KMS-11 (cell line): Measurements from ENCODE around the gene SCARB1.
A peak's percentile ranks its signal among the peaks of the same experiment; 100 is the strongest.

ENCODE experiments used
- H2AFZ ChIP-seq: fragments of 200-600 bp; sonication (generic); 2 replicates; pipeline ENCODE4 v1.6.1; 2016; ENCODE audit warnings: antibody characterized with exemption, mixed run types, low read depth
- H3K27ac ChIP-seq: fragments of 200-600 bp; sonication (generic); 2 replicates; pipeline ENCODE4 v1.6.1; 2016; ENCODE audit warnings: mild to moderate bottlenecking, mixed run types
- H3K27me3 ChIP-seq: fragments of 200-600 bp; sonication (generic); 2 replicates; pipeline ENCODE4 v1.6.1; 2017; ENCODE audit warnings: mild to moderate bottlenecking, low read depth, mixed run types, moderate library complexity; ENCODE audit not compliant: insufficient read depth
- H3K36me3 ChIP-seq: fragments of 200-600 bp; sonication (generic); 2 replicates; pipeline ENCODE4 v1.6.1; 2017; ENCODE audit warnings: mild to moderate bottlenecking, mixed run types; ENCODE audit not compliant: insufficient read depth
- H3K4me1 ChIP-seq: fragments of 200-600 bp; sonication (generic); 2 replicates; pipeline ENCODE4 v1.6.1; 2016; ENCODE audit warnings: mild to moderate bottlenecking, low read depth, mixed run types; ENCODE audit not compliant: poor library complexity, severe bottlenecking
- H3K4me2 ChIP-seq: fragments of 200-600 bp; sonication (generic); 2 replicates; pipeline ENCODE4 v1.7.0; 2016; ENCODE audit warnings: mild to moderate bottlenecking, mixed run types
- H3K4me3 ChIP-seq: fragments of 200-600 bp; sonication (generic); IDR thresholded peaks from 2 replicates; pipeline ENCODE4 v1.6.1; 2017; ENCODE audit warnings: low read depth, low read length, mixed read lengths; ENCODE audit not compliant: insufficient read depth
- H3K79me2 ChIP-seq: fragments of 200-600 bp; sonication (generic); 2 replicates; pipeline ENCODE4 v1.6.1; 2016; ENCODE audit warnings: low read depth, mixed run types; ENCODE audit not compliant: insufficient read depth
- H3K9ac ChIP-seq: fragments of 200-600 bp; sonication (generic); 2 replicates; pipeline ENCODE4 v1.6.1; 2016; ENCODE audit warnings: mild to moderate bottlenecking, mixed run types
- H4K20me1 ChIP-seq: fragments of 200-600 bp; sonication (generic); 2 replicates; pipeline ENCODE4 v1.6.1; 2016; ENCODE audit warnings: mild to moderate bottlenecking, mixed run types; ENCODE audit not compliant: insufficient read depth
- TF ChIP-seq, protein P1 (sequence below): fragments of 200-600 bp; sonication (generic); conservative IDR thresholded peaks from 2 replicates; pipeline ENCODE4 v1.6.1; 2017; ENCODE audit warnings: low read depth, mild to moderate bottlenecking, antibody characterized with exemption, low read length, moderate library complexity, mixed read lengths

Gene SCARB1

DNA sequence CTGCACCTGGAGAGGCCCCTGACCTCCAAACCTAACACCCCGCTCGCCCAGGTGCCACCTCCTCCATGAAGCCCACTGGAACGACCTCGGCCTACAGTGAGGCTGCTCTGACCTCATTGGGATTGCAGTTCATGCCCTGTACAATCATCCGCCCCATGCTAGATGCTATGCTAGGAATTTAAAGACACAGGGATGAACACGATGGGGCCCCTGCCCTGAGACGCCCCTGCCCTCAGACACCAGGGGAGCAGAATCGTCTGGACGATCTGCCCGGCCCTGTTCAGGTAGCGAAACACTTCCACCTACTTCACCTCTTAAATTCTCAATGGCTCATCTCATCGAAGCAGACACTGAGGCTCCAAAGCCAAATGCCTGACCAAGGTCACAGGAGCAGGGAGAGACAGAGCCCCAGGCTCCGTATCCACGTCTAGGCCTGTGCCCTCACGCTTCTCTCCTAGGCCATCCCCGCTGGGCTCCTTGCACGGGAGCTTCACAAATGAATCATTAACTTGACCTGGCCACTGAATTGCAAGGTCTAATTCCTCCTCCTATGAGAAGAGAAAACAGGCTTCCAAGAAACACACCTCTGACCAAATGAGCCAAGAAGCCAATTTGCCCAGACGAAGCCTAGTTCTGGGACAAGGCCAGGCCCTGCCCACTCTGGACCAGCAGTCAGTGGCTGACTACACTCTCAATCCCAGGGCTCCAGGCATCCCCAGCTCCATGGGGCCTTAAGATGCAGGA lies 35.2 kb downstream of the SCARB1 start:
- TF ChIP-seq, protein P1, sequence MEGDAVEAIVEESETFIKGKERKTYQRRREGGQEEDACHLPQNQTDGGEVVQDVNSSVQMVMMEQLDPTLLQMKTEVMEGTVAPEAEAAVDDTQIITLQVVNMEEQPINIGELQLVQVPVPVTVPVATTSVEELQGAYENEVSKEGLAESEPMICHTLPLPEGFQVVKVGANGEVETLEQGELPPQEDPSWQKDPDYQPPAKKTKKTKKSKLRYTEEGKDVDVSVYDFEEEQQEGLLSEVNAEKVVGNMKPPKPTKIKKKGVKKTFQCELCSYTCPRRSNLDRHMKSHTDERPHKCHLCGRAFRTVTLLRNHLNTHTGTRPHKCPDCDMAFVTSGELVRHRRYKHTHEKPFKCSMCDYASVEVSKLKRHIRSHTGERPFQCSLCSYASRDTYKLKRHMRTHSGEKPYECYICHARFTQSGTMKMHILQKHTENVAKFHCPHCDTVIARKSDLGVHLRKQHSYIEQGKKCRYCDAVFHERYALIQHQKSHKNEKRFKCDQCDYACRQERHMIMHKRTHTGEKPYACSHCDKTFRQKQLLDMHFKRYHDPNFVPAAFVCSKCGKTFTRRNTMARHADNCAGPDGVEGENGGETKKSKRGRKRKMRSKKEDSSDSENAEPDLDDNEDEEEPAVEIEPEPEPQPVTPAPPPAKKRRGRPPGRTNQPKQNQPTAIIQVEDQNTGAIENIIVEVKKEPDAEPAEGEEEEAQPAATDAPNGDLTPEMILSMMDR: no peak
- no peak overlapping the region for H2AFZ ChIP-seq

DNA sequence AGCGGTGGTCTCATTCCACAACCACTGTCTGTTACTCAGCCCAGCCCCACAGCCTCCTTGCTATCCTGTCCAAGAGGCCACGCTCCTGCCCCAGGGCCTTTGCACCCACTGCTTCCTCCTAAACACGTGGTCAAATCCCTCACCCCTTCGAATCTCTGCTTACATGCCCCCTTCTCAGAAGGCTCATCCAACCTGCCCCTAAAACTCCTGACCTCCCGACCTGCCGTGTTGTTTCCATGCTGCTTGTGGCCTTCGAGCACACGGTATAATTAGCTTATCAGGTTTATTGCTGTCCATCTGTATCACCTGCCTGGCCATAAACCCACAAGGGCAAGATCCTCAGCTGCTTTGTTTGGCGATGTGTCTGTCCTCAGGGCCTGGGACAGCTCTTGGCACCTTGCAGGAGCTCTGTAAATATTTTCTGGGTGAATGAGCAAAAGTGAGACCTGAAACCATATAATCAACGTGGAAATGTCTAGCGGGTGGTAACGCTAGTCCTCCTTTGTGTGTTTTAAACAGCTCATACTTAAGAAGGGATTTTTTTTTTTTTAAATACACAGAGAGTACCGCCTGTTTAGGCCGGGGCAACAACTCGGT lies 36.0 kb downstream of the SCARB1 start:
- H2AFZ ChIP-seq: no peak overlapping the region
- peaks cover 27% of the 10 kb centered on the region; the same call in 1 of the 2 replicates for H3K79me2 ChIP-seq
- H3K4me2 ChIP-seq: peak overlapping the region; percentile 25; the same call in 1 of the 2 replicates
- no peaks in the 10 kb centered on the region for H3K36me3 ChIP-seq
- no peaks in the 10 kb centered on the region for H4K20me1 ChIP-seq
- H3K4me3 ChIP-seq: no peak overlapping the region
- peak overlapping the region; percentile 62 for H3K27ac ChIP-seq
- no peaks in the 10 kb centered on the region for H3K27me3 ChIP-seq
- no peak overlapping the region; the same call in 1 of the 2 replicates for H3K9ac ChIP-seq
- TF ChIP-seq, protein P1: no peak
- peaks cover 27% of the 10 kb centered on the region for H3K4me1 ChIP-seq

More for the DNA sequence above, 35.2 kb downstream of the SCARB1 start:
- no peaks in the 10 kb centered on the region for H3K27me3 ChIP-seq
- H4K20me1 ChIP-seq: no peaks in the 10 kb centered on the region
- no peak overlapping the region for H3K9ac ChIP-seq
- H3K4me2 ChIP-seq: peak overlapping the region; percentile 25; the same call in 1 of the 2 replicates
- no peaks in the 10 kb centered on the region for H3K36me3 ChIP-seq
- H3K4me1 ChIP-seq: peaks cover 27% of the 10 kb centered on the region
- H3K4me3 ChIP-seq: no peak overlapping the region
- peaks cover 20% of the 10 kb centered on the region; the same call in 1 of the 2 replicates for H3K79me2 ChIP-seq
- peak overlapping the region; percentile 62; the same call in 1 of the 2 replicates for H3K27ac ChIP-seq

DNA sequence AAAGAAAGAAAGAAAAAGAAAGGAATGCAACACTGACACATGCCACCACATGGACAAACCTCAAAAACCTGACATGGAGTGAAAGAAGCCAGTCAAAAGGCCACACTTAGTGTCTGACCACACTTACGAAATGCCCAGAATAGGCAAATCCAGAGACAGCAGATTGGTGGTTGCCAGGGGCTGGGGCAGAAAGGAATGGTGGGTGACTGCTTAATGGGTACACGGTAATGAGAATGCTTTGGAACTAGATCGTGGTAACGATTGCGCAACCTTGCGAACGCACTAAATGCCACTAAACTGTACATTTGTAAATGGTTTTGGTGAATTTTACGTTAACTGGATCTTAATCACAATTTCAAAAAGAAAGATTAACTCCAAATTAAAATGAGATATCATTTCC lies 39.5 kb downstream of the SCARB1 start:
- Histone ChIP-seq H3K79me2 (peaks cover 29% of the 10 kb centered on the region; the same call in 1 of the 2 replicates), H3K27ac (no peak overlapping the region), H3K4me1 (peaks cover 19% of the 10 kb centered on the region), H3K4me3 (no peak overlapping the region), H3K36me3 (no peaks in the 10 kb centered on the region), H3K27me3 (no peaks in the 10 kb centered on the region), H3K9ac (no peak overlapping the region), H2AFZ (no peak overlapping the region), H3K4me2 (no peak overlapping the region), H4K20me1 (0 out of 2 replicates have a peak, but pooled peaks cover 7% of the 10 kb centered on the region)
- TF ChIP-seq, protein P1: no peak

DNA sequence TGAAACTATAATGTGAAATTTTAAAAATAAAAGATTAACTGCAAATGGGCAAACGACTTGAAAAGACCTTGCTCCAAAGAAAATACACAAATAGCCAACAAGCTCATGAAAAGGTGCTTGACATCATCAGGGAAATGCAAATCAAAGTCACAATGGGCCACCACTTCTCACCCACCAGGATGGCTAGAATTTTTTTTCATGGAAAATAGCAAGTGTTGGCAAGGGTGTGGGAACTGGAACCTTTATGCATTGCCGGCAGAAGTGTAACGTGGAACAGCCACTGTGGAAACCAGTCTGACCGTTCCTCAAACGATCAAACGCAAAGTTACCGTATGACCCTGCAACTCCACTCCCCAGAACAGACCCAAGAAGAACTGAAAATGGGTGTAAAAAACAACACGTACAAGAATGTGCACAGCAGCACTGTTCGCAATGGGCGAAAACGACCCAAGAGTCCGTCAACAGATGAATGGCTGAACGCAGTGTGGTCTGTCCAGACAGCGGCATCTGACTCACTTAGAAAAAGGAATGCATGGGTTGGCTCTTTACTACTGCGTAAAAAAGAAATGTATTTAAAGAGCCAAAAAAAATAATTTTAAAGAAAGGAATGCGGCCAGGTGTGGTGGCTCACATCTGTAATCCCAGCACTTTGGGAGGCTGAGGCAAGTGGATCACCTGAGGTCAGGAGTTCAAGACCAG lies 40.2 kb downstream of the SCARB1 start:
- Histone ChIP-seq H3K4me3 (no peak overlapping the region), H4K20me1 (0 out of 2 replicates have a peak, but pooled peaks cover 10% of the 10 kb centered on the region), H3K27ac (no peak overlapping the region), H3K9ac (no peak overlapping the region), H3K27me3 (no peaks in the 10 kb centered on the region), H2AFZ (no peak overlapping the region), H3K4me2 (no peak overlapping the region), H3K79me2 (peaks cover 23% of the 10 kb centered on the region; the same call in 1 of the 2 replicates), H3K4me1 (peaks cover 11% of the 10 kb centered on the region), H3K36me3 (no peaks in the 10 kb centered on the region)
- TF ChIP-seq, protein P1: no peak
